Measurements from ENCODE around the gene MGARP. TPM values are rescaled to one million over a fixed set of nuclear protein-coding genes. Genes with fewer than 3 reads are reported as not detected.

Gene MGARP
- polyA plus RNA-seq, 1 donor (not counting 4 experiments of a cell fraction or from before 2014, with no cell fraction given) = 0.94 TPM

DNA sequence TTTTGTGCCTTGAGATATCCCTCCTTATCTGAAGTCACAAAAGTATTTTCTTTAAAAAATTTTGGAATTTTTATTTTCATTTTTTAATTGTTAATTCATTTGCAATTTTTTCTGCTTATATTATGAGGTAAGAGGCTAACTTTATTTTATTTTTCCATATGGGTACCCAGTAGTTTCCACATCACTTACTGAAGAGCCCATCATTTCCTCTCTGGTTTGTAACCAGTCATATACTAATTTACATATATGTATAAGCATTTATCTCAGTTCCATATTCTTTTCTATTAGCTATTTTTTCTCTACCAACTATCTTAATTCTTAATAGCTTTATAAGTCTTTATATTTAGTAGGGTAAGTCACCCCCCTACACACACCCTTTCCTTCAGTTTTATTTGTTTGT, 27.0 kb downstream of the MGARP start:
- H3K36me3 ChIP-seq (ENCODE audit: control insufficient read depth in 2 of 2, extremely low read depth in 1 of 2, insufficient read depth in 2 of 2, low read length in 2 of 2) = no peaks in the 10 kb centered on the region
- TF ChIP-seq, protein P1, sequence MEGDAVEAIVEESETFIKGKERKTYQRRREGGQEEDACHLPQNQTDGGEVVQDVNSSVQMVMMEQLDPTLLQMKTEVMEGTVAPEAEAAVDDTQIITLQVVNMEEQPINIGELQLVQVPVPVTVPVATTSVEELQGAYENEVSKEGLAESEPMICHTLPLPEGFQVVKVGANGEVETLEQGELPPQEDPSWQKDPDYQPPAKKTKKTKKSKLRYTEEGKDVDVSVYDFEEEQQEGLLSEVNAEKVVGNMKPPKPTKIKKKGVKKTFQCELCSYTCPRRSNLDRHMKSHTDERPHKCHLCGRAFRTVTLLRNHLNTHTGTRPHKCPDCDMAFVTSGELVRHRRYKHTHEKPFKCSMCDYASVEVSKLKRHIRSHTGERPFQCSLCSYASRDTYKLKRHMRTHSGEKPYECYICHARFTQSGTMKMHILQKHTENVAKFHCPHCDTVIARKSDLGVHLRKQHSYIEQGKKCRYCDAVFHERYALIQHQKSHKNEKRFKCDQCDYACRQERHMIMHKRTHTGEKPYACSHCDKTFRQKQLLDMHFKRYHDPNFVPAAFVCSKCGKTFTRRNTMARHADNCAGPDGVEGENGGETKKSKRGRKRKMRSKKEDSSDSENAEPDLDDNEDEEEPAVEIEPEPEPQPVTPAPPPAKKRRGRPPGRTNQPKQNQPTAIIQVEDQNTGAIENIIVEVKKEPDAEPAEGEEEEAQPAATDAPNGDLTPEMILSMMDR (optimal IDR thresholded peaks at IDR 0.05 in 1 of 3, IDR thresholded peaks at IDR 0.05 in 1 of 3, conservative IDR thresholded peaks at IDR 0.05 in 1 of 3; ENCODE audit: extremely low read depth in 1 of 3, insufficient read depth in 2 of 3, low read length in 3 of 3) = no peak
- no peak for TF ChIP-seq EZH2 (IDR thresholded peaks at IDR 0.05; ENCODE audit: low read length)
- FAIRE-seq = no peak
- H3K4me2 ChIP-seq (ENCODE audit: control insufficient read depth, extremely low read depth, insufficient read depth, low read depth, low read length) = no peak overlapping the region
- H3K9me1 ChIP-seq (ENCODE audit: control insufficient read depth, extremely low read depth, insufficient read depth, low read length) = no peaks in the 10 kb centered on the region
- no peak overlapping the region for H3K27ac ChIP-seq (ENCODE audit: control insufficient read depth, insufficient read depth, low read length)
- H3K27me3 ChIP-seq (ENCODE audit: control insufficient read depth, extremely low read depth, insufficient read depth, low read length) = no peaks in the 10 kb centered on the region
- no peak for DNase-seq (ENCODE audit: low read depth, low spot score)
- no peak overlapping the region for H3K4me3 ChIP-seq (ENCODE audit: control insufficient read depth in 2 of 3, extremely low read depth in 1 of 3, insufficient read depth in 2 of 3, low read depth in 1 of 3, low read length in 3 of 3)
- H4K20me1 ChIP-seq (ENCODE audit: control insufficient read depth, extremely low read depth, insufficient read depth, low read length) = no peaks in the 10 kb centered on the region
- no peak overlapping the region for H3K9ac ChIP-seq (ENCODE audit: control insufficient read depth, extremely low read depth, insufficient read depth, low read length)
- peaks cover 3% of the 10 kb centered on the region for H3K4me1 ChIP-seq (ENCODE audit: control insufficient read depth, extremely low read depth, insufficient read depth, low read length)
- H2AFZ ChIP-seq (ENCODE audit: control insufficient read depth, low read length) = no peak overlapping the region
- H3K9me3 ChIP-seq (ENCODE audit: control insufficient read depth, low read depth, low read length) = no peaks in the 10 kb centered on the region
- H3K79me2 ChIP-seq (ENCODE audit: control insufficient read depth, insufficient read depth, low read length) = no peaks in the 10 kb centered on the region
- dilution Hi-C loops (cut with MboI; ENCODE audit: extremely low pct_ligation_motif_present, low sequenced_read_pairs) = no loop called here

DNA sequence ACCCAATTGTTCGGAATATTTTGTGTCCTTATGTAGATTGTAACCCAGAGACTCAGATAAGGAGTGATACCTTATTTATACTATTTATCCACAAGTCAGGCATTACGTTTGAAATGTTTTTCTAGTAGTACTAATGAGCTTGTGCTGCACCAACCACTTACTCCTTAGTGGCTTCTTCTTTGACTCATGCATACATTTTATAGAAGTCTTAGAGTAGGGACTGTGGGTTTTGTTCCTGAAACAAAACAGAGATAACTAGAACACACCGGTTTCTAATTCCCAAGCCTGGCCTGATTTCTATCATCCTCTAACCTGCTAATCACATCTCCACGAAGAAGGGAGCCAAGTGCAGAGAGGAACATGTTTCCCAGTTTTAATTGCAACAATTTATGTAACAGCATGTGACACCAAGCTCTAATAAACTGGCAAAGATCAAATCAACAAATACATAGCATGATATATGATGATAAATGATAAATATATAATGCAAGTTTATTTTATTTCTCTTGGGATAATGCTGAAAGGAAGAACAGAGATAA, 32.3 kb downstream of the MGARP start:
- dilution Hi-C loops (cut with MboI; ENCODE audit: extremely low pct_ligation_motif_present, low sequenced_read_pairs) = no loop called here
- peak overlapping the region; percentile 33 for H2AFZ ChIP-seq (ENCODE audit: control insufficient read depth, low read length)
- no peaks in the 10 kb centered on the region for H3K36me3 ChIP-seq (ENCODE audit: control insufficient read depth in 2 of 2, extremely low read depth in 1 of 2, insufficient read depth in 2 of 2, low read length in 2 of 2)
- H3K4me2 ChIP-seq (ENCODE audit: control insufficient read depth, extremely low read depth, insufficient read depth, low read depth, low read length) = no peak overlapping the region
- DNase-seq (ENCODE audit: low read depth, low spot score) (no peak), FAIRE-seq (no peak)
- no peak overlapping the region for H3K27ac ChIP-seq (ENCODE audit: control insufficient read depth, insufficient read depth, low read length)
- no peaks in the 10 kb centered on the region for H3K9me3 ChIP-seq (ENCODE audit: control insufficient read depth, low read depth, low read length)
- peaks cover 28% of the 10 kb centered on the region for H3K4me1 ChIP-seq (ENCODE audit: control insufficient read depth, extremely low read depth, insufficient read depth, low read length)
- no peak overlapping the region for H3K9ac ChIP-seq (ENCODE audit: control insufficient read depth, extremely low read depth, insufficient read depth, low read length)
- H3K9me1 ChIP-seq (ENCODE audit: control insufficient read depth, extremely low read depth, insufficient read depth, low read length) = no peaks in the 10 kb centered on the region
- no peak overlapping the region for H3K4me3 ChIP-seq (ENCODE audit: control insufficient read depth in 2 of 3, extremely low read depth in 1 of 3, insufficient read depth in 2 of 3, low read depth in 1 of 3, low read length in 3 of 3)
- TF ChIP-seq EZH2 (IDR thresholded peaks at IDR 0.05; ENCODE audit: low read length) = no peak
- TF ChIP-seq, protein P1 (optimal IDR thresholded peaks at IDR 0.05 in 1 of 3, IDR thresholded peaks at IDR 0.05 in 1 of 3, conservative IDR thresholded peaks at IDR 0.05 in 1 of 3; ENCODE audit: extremely low read depth in 1 of 3, insufficient read depth in 2 of 3, low read length in 3 of 3) = no peak
- H3K79me2 ChIP-seq (ENCODE audit: control insufficient read depth, insufficient read depth, low read length) = no peaks in the 10 kb centered on the region
- H4K20me1 ChIP-seq (ENCODE audit: control insufficient read depth, extremely low read depth, insufficient read depth, low read length) = no peaks in the 10 kb centered on the region
- no peaks in the 10 kb centered on the region for H3K27me3 ChIP-seq (ENCODE audit: control insufficient read depth, extremely low read depth, insufficient read depth, low read length)
